Cardiac septum (tissue), 1 donor: ENCODE measurements around the gene PTPRJ. TPM values are rescaled to one million over a fixed set of nuclear protein-coding genes. Genes with fewer than 3 reads are reported as not detected.

Source experiments
- microRNA-seq: library from miRNA; unstranded; fragments of <30 nt; microRNA quantifications from one replicate; pipeline ENCODE4 v1.2.0, GENCODE V29; 2020
- total RNA-seq: library from RNA; stranded (reverse); fragmentation: NEBNext Ultra II Directional; extraction: Animal tissue kit (Norgen Biotek cat#: 25700); gene quantifications from one replicate; pipeline ENCODE4 v1.2.1, GENCODE V29; 2021
- donor health status: DM: no; HTN: no; CAD: no.

The PTPRJ gene
- total RNA-seq, 1 donor from 2014 or later: 11.0 TPM

Small RNAs within 50 kb of the gene (microRNA-seq; reads per million reads assigned to microRNA genes)
- not detected for gene MIR3161

Other genes with a start within 250 kb of the PTPRJ start
- gene FNBP4, start 213.2 kb upstream of the PTPRJ start, total RNA-seq: 41.7 TPM
- 12.8 TPM for gene NUP160, start 132.2 kb upstream of the PTPRJ start, total RNA-seq
- gene OR4B1, start 236.3 kb downstream of the PTPRJ start, total RNA-seq: not detected